HG02840 (cell line): ENCODE measurements around the gene ALDH3A2.
"Not testable (repeated sequence)": the region's sequence is repeated elsewhere in the genome, so short reads cannot be mapped to it uniquely, and the experiment has no call there.

Source experiments
- ATAC-seq: cut with Tn5 transposase; IDR thresholded peaks from one replicate; pipeline ENCODE4 v1.9.1; 2021; ENCODE audit warnings: mild to moderate bottlenecking, moderate library complexity, moderate number of reproducible peaks; ENCODE audit not compliant: unreplicated experiment, low FRiP score

Gene ALDH3A2

GRCh38 chr17:19649274-19649541, 657 bp downstream of the ALDH3A2 start:
- no peak for ATAC-seq

- ATAC-seq = no peak
These were observed 2.3 kb downstream of the ALDH3A2 start for GRCh38 chr17:19650826-19651225.

- ATAC-seq = no peak
These were observed 3.1 kb downstream of the ALDH3A2 start for GRCh38 chr17:19651451-19652238.

- no peak for ATAC-seq
These were observed 4.0 kb downstream of the ALDH3A2 start for GRCh38 chr17:19652595-19652994.

GRCh38 chr17:19654342-19654886, 5.9 kb downstream of the ALDH3A2 start:
- ATAC-seq = no peak

GRCh38 chr17:19654896-19655295, 6.3 kb downstream of the ALDH3A2 start:
- ATAC-seq = no peak

GRCh38 chr17:19656336-19656735, 7.8 kb downstream of the ALDH3A2 start:
- ATAC-seq = no peak

GRCh38 chr17:19656851-19657581, 8.5 kb downstream of the ALDH3A2 start:
- ATAC-seq = no peak

GRCh38 chr17:19659366-19660177, 11.0 kb downstream of the ALDH3A2 start:
- ATAC-seq = no peak

GRCh38 chr17:19660219-19660870, 11.8 kb downstream of the ALDH3A2 start:
- ATAC-seq = no peak

- ATAC-seq = no peak
These were observed 12.6 kb downstream of the ALDH3A2 start for GRCh38 chr17:19661121-19661520.

- no peak for ATAC-seq
These were observed 14.5 kb downstream of the ALDH3A2 start for GRCh38 chr17:19663097-19663496.

- ATAC-seq = no peak
These were observed 15.7 kb downstream of the ALDH3A2 start for GRCh38 chr17:19664136-19664820.

- ATAC-seq = no peak
These were observed 16.2 kb downstream of the ALDH3A2 start for GRCh38 chr17:19664821-19665181.

- ATAC-seq = not testable (repeated sequence)
These were observed 21.1 kb downstream of the ALDH3A2 start for GRCh38 chr17:19669680-19670079.

- ATAC-seq = no peak
These were observed 22.4 kb downstream of the ALDH3A2 start for GRCh38 chr17:19670908-19671307.

GRCh38 chr17:19671433-19671832, 22.9 kb downstream of the ALDH3A2 start:
- no peak for ATAC-seq

GRCh38 chr17:19672009-19672750, 23.6 kb downstream of the ALDH3A2 start:
- ATAC-seq = no peak

- ATAC-seq = no peak
These were observed 25.1 kb downstream of the ALDH3A2 start for GRCh38 chr17:19673623-19674022.
